ENCODE data around the gene GPC6.

Gene GPC6

DNA sequence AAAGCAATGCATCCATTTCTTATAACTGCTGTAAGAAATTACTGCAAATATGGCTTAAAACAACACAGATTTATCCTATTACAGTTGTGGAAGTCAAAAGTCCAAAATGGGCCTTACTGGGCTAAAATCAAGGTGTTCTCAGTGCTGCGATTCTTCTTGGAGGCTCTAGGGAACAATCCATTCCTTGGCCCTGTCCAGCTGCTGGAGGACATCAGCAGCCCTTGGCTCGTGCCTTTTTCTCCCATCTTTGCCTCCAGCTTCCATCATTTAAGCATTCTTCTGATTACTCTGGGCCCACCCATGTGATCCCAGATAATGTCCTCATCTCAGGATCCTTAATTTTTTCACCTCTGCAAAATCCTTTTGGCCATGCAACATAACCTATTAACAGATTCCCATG lies 645.8 kb downstream of the GPC6 start:
- no peak for DNase-seq

DNA sequence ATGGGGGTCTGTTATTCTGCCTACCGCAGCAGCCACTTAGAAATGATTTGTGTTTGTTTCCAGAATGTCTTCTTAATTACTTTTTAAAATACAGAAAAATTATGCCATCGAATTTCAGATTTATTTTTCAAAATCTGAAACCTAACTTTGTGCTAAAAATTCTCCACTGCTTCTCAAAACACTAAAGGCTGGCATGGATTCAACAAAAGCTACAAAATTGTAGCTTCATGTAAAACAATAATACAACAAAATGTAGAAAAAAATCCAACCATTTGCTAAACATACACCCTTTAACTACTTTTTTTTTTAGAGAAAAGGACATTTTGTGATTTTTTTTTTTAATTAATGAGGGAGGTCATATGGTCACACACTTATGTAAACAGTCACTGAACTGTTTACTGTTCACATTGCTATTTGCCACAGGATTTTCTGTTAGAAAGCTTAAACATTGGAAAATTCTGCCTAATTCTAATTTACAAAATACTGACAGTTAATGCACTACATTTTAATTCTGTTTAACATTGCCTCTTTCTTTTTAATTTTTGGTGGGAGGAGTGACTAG lies 646.3 kb downstream of the GPC6 start:
- DNase-seq, result no peak

DNA sequence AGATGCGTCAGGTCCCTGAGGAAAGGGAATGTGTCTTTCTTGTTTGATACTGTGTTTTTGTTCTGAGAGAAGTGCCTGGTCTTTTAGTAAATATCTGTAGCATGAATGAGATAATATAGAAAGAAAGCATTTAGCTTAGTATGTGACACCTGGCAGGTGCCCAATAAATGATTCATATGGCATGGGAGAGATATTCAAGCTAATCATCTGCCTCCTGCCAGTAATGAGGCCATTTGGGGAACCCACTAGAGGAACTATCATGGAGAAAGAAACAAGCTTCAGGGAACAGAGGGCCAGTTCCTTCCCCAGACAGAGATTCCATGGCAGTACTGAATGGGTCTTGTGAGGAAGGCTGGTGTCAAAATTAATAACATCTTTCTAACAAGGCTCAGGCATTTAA lies 648.9 kb downstream of the GPC6 start:
- no peak for DNase-seq

DNA sequence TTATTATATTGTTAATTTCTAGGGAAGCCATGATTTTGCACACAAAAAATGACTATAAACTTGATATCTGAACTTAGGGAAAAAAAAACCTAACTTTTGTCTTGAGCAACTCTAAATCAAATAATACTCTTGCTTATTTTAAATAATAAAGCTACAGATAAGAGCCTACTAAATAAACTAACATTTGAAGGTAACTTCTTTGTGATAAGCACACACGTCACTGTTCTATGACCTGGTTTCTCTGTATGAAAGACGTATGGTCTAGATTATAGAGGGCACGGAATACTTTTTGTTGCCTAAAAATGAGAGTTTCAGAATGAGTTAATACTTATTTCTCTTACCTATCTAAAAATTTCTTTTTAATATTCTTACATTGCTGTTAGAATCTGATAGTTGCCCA lies 649.6 kb downstream of the GPC6 start:
- DNase-seq, result no peak

DNA sequence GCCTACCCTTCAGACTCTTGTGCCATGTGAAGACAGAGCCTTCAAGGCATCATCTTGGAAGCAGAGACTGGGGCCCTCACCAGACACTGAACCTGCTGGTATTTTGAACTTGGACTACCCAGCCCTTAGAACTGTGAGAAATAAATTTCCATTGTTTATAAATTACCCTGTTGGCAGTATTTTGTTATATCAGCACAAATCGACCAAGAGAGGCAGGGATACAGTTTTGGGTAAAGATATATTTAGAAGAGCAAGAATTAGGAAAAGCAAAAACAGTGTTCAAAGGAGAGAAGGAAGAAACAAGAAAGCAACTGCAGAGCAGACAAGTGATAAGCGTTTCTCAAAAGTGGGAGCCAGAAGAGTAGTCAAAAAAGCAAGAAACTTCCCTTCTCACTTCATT lies 652.1 kb downstream of the GPC6 start:
- DNase-seq, result no peak

DNA sequence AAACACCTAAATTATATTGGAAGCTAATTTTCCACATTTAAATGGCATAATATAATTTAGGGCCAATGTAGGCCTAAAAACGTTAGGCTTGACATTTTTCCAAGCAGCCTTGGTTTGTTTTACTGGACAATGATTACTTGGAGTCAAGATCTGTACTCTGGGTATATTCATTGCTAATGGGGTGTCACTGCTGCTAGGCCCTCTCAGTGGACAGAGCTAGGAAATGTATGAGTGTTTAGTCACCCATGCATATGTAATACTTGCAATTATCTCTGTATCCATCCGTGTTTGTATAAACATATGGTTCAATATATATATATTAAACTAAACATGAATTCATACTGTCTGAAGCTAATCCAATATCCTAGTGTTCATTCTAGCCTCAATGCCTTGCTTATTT lies 654.8 kb downstream of the GPC6 start:
- no peak for DNase-seq

DNA sequence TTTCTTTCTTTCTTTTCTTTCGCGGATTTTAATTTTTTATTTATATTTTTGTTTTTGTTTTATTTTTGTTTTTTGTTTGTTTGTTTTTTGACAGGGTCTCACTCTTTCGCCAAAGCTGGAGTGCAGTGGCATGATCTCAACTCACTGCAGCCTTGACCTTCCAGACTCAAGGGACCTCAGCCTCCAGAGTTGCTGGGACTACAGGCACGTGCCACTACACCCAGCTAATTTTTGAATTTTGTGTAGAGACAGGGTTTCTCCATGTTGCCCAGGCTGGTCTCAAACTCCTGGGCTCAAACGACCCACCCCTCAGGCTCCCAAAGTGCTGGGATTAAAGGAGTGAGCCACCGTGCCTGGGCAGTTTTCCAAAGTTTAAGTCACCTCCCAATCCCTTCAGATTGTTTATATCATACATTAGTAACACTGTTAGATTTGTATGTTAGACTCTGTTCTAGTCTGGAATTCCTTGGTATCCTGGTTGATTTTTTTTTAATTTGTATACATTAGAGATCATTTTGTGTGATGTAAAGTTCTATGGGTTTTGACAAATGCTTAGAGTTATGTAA lies 655.6 kb downstream of the GPC6 start:
- no peak for DNase-seq

DNA sequence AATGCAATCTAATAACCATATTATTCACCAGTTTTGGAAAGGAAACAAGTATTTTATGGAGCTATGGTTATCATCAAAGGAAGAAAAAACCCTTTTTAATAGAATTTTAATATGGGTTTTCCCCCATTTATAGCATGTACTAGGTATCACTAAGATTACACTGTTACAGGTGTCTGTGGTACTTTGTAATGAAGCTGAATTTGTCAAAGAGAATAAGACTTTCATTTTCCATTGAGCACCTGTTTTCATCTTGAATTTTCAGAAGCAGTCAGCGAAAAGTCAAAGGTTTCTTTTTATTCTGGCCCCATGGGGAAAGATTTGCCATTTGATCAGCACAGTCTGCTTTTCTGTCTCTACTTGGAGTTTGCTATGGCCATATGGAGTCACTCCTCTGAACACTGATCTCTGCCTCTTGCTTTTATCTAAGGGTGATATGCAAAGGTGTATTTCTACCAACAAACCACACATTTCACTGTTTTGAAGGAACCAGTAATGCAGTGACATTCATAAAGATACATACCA lies 662.9 kb downstream of the GPC6 start:
- no peak for DNase-seq

DNA sequence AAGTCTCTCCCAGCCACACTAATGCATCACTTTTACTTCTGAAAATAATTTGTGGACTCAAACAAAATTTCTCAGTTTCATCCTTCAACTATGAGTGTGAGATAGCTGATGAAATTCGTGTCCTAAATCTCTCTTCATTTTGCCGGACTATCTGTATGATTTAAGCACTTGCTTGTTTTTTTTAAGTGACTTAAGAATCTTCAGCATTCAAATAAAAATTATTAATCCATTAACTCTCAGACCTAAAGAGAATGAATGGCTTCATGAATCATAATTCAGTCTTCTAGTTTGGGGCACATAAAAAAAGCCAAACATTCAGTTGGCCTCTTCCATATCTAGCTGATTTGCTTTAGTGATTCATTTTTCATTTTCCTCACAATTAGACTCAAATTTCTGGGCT lies 673.4 kb downstream of the GPC6 start:
- DNase-seq, result no peak

DNA sequence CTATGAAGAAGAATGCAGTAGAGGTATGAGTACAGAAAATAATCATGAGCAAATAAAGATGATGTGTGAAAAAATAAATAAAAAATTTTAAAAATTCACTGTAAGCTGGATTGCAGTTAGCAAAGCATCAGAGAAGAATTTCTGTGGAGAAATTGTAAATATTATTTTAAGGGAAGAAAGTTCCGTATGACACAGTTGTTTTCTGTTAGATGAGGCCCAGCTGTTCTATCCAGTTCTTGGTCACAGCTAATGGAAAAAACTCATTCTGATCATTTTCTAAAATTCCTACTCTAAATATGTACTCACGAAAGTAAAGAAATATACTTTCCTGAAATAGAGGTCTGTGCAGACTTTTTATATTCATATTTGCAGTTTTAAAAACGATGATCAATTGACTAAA lies 674.1 kb downstream of the GPC6 start:
- no peak for DNase-seq

DNA sequence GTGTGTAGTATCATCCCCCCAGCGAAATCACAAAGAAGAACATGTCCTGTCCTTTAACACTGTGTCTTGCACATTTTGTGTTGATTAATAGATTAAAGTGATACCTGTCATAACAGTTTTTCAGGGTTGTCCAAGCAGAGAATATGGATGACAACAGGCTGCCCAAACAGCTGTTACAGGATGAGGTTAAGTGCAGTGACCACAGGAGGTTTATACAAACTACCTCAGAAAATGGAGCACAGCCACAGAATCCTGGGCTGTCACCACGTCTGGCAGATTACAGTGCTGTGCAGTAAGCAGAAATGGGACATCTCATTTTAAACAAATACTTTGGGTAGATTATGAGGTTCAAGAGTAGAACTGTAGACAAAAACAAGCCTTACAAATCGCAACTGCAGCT lies 677.3 kb downstream of the GPC6 start:
- DNase-seq, result no peak

DNA sequence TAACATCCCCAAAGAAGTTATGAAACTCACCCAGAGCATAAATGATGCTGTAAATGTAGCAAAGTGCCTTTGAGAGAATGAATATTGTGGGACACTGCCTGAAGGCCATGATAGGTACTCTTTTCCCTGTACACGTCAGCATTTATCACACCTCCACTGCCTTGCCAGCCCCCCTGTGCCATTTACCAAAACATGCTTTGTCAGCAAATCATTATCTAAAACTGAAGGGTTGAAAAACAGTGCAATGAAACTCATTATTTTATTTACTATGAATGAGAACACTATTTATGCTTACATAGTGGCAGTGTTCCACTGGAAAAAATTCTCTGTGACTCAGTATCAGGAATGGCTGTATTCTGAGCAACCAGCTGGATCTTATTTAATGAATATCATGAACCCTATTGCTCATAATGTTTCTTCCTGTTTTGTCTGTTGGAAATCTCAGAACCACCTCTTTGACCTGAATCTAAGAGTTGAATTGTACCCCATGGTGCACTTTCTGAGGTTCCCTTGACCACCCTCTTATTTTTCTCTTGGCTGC lies 688.7 kb downstream of the GPC6 start:
- DNase-seq, result no peak

DNA sequence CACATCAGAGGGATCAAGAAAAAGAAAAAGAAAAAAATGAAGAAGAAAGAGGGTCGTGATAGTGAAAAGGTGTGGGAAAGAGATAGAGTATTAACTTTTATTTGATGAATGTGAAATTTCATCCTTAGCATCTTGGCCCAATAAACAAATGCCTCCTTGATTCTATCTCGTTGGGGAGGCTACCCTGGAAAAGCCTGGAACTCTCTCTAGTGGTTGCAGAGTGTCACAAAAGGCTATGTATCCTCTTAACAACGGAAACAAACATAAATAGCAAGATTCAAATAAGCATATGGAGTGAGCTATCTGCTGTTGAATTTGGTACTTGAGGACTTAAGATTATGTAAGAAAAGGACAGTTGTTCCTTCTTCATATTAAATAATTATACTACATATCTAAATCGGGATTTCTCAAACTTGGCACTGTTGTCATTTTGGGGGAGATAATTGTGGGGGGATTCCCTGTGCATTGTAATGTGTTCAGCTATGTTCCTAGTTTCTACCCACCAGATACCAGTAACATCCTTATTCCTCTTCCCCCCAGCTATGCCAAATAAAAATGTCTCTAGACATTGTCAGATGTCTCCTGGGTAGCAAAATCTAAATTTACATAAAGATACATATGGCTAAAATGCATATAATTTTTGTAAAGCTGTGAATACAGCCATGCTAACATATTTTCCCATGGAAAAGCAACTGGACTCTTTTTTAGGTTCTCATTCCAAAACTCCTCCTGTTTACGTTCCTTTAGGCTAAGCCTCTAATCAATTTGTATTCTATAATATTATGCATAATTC lies 695.7 kb downstream of the GPC6 start:
- no peak for DNase-seq

DNA sequence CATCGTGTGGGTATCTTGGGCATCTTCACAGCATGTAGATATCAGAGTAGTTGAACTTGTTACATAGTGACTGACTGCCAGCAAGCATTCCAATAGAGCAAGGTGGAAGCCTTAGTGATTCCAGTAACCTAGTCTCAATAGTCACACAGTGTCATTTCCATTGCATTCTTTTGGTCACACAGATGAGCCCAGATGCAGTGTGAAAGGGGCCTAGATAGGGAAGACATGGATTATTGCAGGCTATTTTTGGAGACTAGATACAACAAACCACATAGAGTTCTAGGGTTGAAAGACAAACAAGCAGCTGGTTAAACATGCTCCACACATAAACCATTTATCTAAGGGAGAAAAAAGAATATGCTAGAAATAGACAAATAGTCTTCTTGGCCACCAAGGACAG lies 699.4 kb downstream of the GPC6 start:
- DNase-seq, result no peak

DNA sequence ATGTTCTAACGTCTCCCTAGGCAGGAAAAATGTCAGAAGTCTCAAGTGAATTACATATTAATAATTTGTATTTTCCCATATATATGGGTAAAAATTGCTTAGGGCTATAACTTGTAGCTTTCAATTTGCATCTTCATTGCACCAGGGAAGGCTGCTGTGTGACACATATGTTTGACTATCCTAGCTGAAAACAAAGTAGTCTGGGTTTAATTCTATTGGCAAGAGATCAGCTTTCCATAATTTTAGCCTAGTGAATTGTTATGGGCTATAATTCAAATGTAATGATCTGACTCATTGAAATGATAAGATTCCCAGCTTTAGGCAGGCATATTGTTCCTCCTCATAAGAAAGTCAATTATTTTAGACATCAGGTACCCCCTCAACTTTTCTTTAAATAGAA lies 699.8 kb downstream of the GPC6 start:
- DNase-seq, result no peak

DNA sequence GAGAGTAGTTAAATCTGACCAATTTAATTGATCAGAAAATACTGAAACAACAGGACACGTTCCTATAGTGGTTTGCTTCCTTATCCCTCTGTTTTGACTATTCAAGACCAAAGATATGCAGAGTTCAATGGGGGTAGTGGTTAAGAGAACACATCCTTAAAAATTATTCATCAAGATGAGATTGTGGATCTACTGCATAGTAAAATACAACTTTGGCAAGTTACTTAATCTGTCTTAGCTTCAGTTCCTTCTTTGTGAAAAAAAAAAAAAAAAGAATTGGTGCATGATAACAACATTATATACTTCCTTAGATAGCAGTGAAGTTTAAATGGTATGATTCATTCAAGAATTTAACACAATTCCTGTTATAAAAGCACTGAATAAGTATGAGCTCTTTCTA lies 700.8 kb downstream of the GPC6 start:
- no peak for DNase-seq

DNA sequence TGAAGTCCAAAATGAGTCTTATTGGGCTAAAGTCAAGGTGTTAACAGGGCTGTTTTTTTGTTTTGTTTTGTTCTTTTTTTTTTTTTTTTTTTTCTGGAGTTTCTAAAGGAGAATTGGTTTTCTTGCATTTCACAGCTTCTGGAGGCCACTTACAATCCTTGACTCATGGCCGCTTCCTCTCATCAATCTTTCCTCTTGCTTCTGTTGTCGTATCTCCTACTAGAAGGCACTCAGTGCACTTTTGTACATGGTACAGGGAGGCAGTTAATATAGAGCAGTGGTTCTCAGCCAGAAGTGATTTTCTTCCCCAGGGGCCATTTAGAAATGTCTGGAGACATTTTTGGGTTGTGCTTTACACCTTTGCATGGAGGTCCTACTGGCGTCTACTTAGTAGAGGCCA lies 706.3 kb downstream of the GPC6 start:
- DNase-seq, result no peak

DNA sequence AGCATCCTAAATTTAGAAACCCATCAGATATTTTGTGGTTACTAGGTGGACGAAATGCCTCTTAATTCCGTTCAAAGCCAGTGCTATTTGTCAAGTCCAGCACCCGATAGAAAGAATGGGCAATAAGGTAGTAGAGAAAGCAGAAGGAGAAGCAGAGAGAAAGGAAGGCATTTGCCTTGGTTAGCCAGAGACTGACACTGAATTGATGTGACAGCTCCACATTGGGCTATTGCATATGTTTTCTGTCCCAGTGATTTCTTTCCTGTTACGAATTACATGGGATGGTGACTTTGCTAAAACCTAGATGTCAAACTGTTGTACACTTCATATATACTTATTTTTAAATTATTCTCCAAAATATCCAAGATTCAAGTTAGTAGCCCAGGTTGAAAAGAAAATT lies 710.3 kb downstream of the GPC6 start:
- DNase-seq, result no peak

DNA sequence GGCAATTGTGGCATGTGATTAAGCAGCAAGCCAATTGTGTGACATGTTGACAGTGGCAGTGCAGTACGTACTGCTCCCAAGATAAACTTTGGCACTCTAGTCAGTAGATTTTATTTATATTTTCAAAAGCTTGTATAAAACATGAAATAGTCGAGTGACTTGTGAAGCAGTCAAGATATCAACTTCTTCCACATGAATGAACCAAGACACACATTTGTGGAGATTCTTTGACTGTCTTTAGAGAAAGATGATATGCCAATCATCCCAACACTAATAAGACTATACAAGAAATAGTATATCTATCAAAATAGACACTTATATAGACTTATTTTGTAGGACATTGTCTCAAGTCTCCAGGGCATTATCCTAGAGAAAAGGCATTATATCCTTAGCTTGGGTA lies 714.8 kb downstream of the GPC6 start:
- no peak for DNase-seq

DNA sequence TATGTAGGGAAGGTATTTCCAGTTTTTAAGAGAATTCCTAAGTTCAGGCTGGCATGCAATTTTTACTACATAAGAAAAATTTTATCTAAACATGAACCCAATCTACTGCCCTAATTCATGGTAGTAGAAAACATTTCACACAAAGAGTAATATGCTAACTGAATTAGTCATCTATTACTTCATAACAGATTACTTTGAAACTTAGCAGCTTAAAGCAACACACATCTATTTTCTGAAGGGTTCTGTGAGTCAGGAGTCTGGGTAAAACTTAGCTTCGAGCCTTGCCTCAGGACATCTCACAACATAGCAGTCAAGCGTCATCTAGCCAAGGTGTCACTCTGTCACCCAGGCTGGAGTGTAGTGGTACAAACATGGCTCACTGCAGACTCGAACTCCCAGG lies 715.4 kb downstream of the GPC6 start:
- no peak for DNase-seq

DNA sequence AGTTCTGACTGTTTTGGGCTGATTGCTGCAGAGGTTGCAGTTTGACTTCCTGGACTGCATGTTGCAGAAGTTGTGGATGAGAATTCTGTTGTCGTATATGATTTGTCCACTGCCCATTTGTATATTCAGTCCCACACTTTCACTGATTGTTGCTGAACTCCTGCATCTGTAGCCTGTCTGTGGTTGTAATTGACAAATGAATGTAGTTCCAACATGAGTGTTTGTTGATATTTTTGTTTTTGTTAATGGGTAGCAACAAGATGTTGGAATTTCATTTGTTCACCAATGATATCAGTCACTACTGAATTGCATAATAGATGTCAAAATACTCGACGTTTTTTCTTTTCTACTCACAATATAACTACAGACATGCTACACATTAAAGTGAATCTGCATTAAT lies 719.0 kb downstream of the GPC6 start:
- DNase-seq, result no peak

DNA sequence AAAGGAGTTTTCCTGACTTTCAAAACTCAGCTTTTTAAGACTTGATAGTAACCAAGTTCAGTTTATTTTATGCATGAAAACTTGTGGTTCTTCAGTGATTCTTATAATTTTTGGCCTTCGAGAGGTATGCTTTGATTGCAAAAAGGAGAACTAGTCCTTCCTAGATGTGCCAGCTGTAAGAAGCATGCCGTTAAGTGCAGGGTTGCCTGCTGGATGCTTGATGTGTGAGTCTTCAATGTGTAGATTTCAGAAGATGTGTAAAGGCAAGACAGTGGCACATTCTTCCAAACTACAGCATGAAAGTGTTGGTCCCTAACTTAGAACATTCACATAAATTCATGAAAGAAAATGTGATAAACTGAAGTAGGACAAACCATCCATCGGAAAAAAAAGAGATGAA lies 720.4 kb downstream of the GPC6 start:
- DNase-seq, result no peak

DNA sequence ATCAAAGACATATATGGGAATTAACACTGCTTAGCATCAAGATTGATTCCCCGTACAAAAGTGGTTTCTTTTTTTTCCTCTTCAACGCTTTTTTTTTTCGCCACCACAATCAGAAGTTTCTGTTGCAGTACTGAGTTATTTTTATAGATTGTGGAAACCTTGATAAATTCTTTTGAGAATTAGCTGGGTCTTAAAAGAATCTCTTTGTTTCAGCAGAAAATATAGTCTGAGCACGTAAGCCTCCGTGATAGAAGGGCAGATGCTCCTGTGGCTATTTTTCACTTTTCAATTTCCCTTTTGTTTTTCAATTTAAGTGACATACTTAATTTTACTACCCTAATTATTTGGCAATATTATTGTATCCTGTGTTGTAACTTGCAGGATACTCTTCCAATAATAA lies 721.0 kb downstream of the GPC6 start:
- DNase-seq, result no peak

All from activated CD4-positive, alpha-beta T cell treated with anti-CD3 and anti-CD28 coated beads, Interleukin-2, amount 50 U/mL, for 48 hours (primary cell).